Measurements from ENCODE around the gene BSPRY. TPM values are rescaled to one million over a fixed set of nuclear protein-coding genes. Genes with fewer than 3 reads are reported as not detected.

The BSPRY gene
- total and polyA plus RNA-seq, 2 experiments from 2014 or later, result 4.8 to 6.6 TPM

DNA sequence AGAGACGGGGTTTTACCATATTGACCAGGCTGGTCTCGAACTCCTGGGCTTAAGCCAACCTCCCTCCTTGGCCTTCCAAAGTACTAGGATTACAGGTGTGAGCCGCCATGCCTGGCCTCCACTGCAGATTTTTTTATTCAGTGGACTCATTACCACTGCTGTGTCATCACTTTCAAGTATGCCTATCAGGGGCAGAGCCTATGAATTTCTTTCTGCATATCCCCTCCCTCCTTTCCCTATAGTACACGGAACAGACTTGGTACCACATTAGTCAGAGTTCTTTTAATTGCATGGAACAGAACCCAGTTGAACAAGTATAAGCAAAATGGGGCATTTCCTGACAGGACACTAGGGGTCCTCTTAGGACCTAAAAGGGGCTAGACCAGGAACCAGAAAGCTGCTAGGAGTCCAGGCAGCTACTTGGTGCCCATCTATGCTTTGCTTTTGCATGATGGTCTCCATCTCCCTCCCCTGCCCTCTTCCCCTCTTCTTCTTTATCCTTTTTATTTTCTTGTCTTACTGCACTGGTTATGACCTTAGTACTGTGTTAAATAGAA lies 5.8 kb downstream of the BSPRY start:
- no peaks in the 10 kb centered on the region for H4K20me1 ChIP-seq (replicated peaks; ENCODE audit: insufficient read depth)
- H3K4me1 ChIP-seq (ENCODE audit: insufficient read depth), result peaks cover 14% of the 10 kb centered on the region; the same call in 1 of the 2 replicates
- Mint-ChIP-seq H3K27ac (no peak overlapping the region), H3K27me3 (ENCODE audit: insufficient read depth, low read depth, poor library complexity) (peaks cover 9% of the 10 kb centered on the region), H3K36me3 (ENCODE audit: low read depth) (no peaks in the 10 kb centered on the region), H3K9me3 (no peaks in the 10 kb centered on the region), H3K4me3 (no peak overlapping the region), H3K4me1 (peaks cover 13% of the 10 kb centered on the region)
- no peak overlapping the region for H2AFZ ChIP-seq
- peaks cover 2% of the 10 kb centered on the region; the same call in 1 of the 2 replicates for H3K9me2 ChIP-seq (ENCODE audit: insufficient read depth)
- no peak overlapping the region for H3K4me2 ChIP-seq
- H3K79me2 ChIP-seq (replicated peaks; ENCODE audit: insufficient read depth), result no peaks in the 10 kb centered on the region
- no peak overlapping the region for H3K27ac ChIP-seq (ENCODE audit: low read depth)
- no peak overlapping the region for H3K4me3 ChIP-seq
- TF ChIP-seq POLR2AphosphoS5 (IDR thresholded peaks at IDR 0.05; ENCODE audit: low read depth) (no peak), REST (IDR thresholded peaks at IDR 0.05; ENCODE audit: unreplicated experiment) (no peak), NANOG (IDR thresholded peaks at IDR 0.05; ENCODE audit: borderline replicate concordance) (no peak), ETS1 (IDR thresholded peaks at IDR 0.05) (no peak)
- TF ChIP-seq, protein P1, sequence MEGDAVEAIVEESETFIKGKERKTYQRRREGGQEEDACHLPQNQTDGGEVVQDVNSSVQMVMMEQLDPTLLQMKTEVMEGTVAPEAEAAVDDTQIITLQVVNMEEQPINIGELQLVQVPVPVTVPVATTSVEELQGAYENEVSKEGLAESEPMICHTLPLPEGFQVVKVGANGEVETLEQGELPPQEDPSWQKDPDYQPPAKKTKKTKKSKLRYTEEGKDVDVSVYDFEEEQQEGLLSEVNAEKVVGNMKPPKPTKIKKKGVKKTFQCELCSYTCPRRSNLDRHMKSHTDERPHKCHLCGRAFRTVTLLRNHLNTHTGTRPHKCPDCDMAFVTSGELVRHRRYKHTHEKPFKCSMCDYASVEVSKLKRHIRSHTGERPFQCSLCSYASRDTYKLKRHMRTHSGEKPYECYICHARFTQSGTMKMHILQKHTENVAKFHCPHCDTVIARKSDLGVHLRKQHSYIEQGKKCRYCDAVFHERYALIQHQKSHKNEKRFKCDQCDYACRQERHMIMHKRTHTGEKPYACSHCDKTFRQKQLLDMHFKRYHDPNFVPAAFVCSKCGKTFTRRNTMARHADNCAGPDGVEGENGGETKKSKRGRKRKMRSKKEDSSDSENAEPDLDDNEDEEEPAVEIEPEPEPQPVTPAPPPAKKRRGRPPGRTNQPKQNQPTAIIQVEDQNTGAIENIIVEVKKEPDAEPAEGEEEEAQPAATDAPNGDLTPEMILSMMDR (conservative IDR thresholded peaks at IDR 0.05; ENCODE audit: low read depth in 2 of 2), result peak; percentile 48 to 58
- ATAC-seq, result peak; percentile 72
- DNase-seq (ENCODE audit: low spot score), result peak; percentile 61
- no peaks in the 10 kb centered on the region for H3K36me3 ChIP-seq (ENCODE audit: insufficient read depth)
- no peaks in the 10 kb centered on the region for H3F3A ChIP-seq (replicated peaks; ENCODE audit: low read depth)
- H3K27me3 ChIP-seq (ENCODE audit: insufficient read depth), result peaks cover 8% of the 10 kb centered on the region; the same call in 1 of the 2 replicates

DNA sequence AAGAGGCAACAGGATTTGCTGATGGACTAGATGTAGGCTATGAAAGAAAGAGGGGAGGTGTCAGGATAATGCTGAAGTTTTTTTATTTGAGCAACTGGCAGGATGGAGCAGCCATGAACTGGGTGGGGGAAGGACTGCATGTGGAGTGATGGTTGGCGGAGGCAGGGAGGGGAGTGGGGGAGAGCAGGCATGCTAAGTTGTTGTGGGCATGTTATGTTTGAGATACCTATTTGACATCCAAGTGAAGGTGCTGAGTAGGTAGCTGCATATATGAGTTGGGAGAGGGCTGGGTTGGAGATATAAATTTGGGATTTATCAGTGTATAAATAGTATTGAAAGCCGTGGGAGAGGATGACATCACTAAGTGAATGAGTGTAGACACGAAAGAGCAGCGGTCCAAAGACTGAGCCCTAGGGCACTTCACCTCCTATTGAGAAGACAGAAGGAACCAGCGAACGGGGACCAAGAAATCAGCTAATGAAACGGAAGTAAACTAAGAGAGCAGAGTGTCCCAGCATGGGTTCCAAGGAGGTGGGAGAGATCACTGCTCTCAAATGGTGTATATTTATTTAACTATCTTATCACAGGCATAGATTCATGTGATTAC lies 7.4 kb downstream of the BSPRY start:
- Mint-ChIP-seq H3K36me3 (ENCODE audit: low read depth) (no peaks in the 10 kb centered on the region), H3K27me3 (ENCODE audit: insufficient read depth, low read depth, poor library complexity) (no peaks in the 10 kb centered on the region), H3K27ac (no peak overlapping the region), H3K4me1 (no peaks in the 10 kb centered on the region), H3K9me3 (no peaks in the 10 kb centered on the region), H3K4me3 (no peak overlapping the region)
- Histone ChIP-seq H2AFZ (no peak overlapping the region), H3K9me2 (ENCODE audit: insufficient read depth) (peaks cover 2% of the 10 kb centered on the region; the same call in 1 of the 2 replicates), H3K27ac (ENCODE audit: low read depth) (no peak overlapping the region), H3F3A (replicated peaks; ENCODE audit: low read depth) (no peaks in the 10 kb centered on the region), H3K4me2 (no peak overlapping the region), H3K36me3 (ENCODE audit: insufficient read depth) (no peaks in the 10 kb centered on the region), H4K20me1 (replicated peaks; ENCODE audit: insufficient read depth) (no peaks in the 10 kb centered on the region), H3K4me1 (ENCODE audit: insufficient read depth) (no peaks in the 10 kb centered on the region), H3K27me3 (ENCODE audit: insufficient read depth) (no peaks in the 10 kb centered on the region), H3K4me3 (no peak overlapping the region), H3K79me2 (replicated peaks; ENCODE audit: insufficient read depth) (no peaks in the 10 kb centered on the region)
- DNase-seq (ENCODE audit: low spot score) (no peak), ATAC-seq (no peak)
- TF ChIP-seq POLR2AphosphoS5 (IDR thresholded peaks at IDR 0.05; ENCODE audit: low read depth) (no peak), CREB1 (CRISPR knock-in tag; IDR thresholded peaks at IDR 0.05; ENCODE audit: low read depth) (no peak), JUNB (IDR thresholded peaks at IDR 0.05; ENCODE audit: unreplicated experiment) (no peak), EZH2 (IDR thresholded peaks at IDR 0.05; ENCODE audit: low read depth, unreplicated experiment) (no peak), EZH2phosphoT487 (IDR thresholded peaks at IDR 0.05; ENCODE audit: unreplicated experiment) (no peak), REST (IDR thresholded peaks at IDR 0.05; ENCODE audit: unreplicated experiment) (no peak), ZNF114 (CRISPR knock-in tag; IDR thresholded peaks at IDR 0.05) (no peak)
- TF ChIP-seq, protein P1 (conservative IDR thresholded peaks at IDR 0.05; ENCODE audit: low read depth in 2 of 2), result no peak
